ENCODE results near the gene SNX33.

The SNX33 gene

GRCh38 chr15:75680007-75680789 lies 32.5 kb downstream of the SNX33 start:
- TF ChIP-seq CTCF (IDR thresholded peaks at IDR 0.05), result no peak

GRCh38 chr15:75682181-75683135 lies 34.7 kb downstream of the SNX33 start:
- no peak for TF ChIP-seq CTCF (IDR thresholded peaks at IDR 0.05)

GRCh38 chr15:75683646-75684312 lies 36.1 kb downstream of the SNX33 start:
- peak; percentile 79 for TF ChIP-seq CTCF (IDR thresholded peaks at IDR 0.05)

- no peak for TF ChIP-seq CTCF (IDR thresholded peaks at IDR 0.05)
Measured at GRCh38 chr15:75684648-75685047, 36.9 kb downstream of the SNX33 start.

- no peak for TF ChIP-seq CTCF (IDR thresholded peaks at IDR 0.05)
Measured at GRCh38 chr15:75685195-75685594, 37.5 kb downstream of the SNX33 start.

GRCh38 chr15:75686212-75686642 lies 38.5 kb downstream of the SNX33 start:
- peak; percentile 51 for TF ChIP-seq CTCF (IDR thresholded peaks at IDR 0.05)

All from LNCAP (cell line).